HEK293T (cell line): Measurements from ENCODE around the gene FUT1.

Source experiments
- ARNT ChIP-seq: fragments of 450-650 bp; IDR thresholded peaks from 2 replicates; pipeline ENCODE4 v1.6.1; 2017; ENCODE audit warnings: mild to moderate bottlenecking
- FOXK2 ChIP-seq: fragments of 450-650 bp; IDR thresholded peaks from 2 replicates; pipeline ENCODE4 v1.6.1; 2016; ENCODE audit warnings: mild to moderate bottlenecking
- HDGF ChIP-seq: fragments of 450-650 bp; IDR thresholded peaks from 2 replicates; pipeline ENCODE4 v1.6.1; 2017; ENCODE audit warnings: antibody characterized with exemption, borderline replicate concordance
- NFRKB ChIP-seq: fragments of 450-650 bp; IDR thresholded peaks from 2 replicates; pipeline ENCODE4 v1.6.1; 2016; ENCODE audit warnings: mild to moderate bottlenecking, moderate library complexity
- TF ChIP-seq, protein P1 (sequence below): fragments of 450-650 bp; IDR thresholded peaks from 2 replicates; pipeline ENCODE4 v1.6.1; 2016

DNA sequence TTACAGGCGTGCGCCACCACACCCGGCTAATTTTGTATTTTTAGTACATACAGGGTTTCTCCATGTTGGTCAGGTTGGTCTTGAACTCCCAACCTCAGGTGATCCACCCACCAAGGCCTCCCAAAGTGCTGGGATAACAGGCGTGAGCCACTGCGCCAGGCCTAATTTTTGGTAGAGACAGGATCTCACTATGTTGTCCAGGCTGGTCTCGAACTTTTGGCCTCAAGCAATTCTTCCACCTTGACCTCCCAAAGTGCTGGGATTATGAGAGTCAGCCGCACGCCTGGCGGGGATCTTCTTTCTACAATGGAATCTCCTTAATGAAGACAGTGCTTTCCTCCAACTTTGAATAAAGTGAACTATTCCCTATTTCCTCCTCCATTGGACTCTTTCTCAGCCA is 17.8 kb downstream of the FUT1 start:
- TF ChIP-seq, protein P1, sequence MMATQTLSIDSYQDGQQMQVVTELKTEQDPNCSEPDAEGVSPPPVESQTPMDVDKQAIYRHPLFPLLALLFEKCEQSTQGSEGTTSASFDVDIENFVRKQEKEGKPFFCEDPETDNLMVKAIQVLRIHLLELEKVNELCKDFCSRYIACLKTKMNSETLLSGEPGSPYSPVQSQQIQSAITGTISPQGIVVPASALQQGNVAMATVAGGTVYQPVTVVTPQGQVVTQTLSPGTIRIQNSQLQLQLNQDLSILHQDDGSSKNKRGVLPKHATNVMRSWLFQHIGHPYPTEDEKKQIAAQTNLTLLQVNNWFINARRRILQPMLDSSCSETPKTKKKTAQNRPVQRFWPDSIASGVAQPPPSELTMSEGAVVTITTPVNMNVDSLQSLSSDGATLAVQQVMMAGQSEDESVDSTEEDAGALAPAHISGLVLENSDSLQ: no peak
- TF ChIP-seq ARNT (no peak), NFRKB (no peak), FOXK2 (no peak), HDGF (no peak)
